ENCODE measurements around the gene ITPKA.

The ITPKA gene

GRCh38 chr15:41495736-41496599 is 2.3 kb downstream of the ITPKA start:
- no peak for TF ChIP-seq ZFX (IDR thresholded peaks at IDR 0.05; ENCODE audit: borderline replicate concordance)
- TF ChIP-seq, protein P1, sequence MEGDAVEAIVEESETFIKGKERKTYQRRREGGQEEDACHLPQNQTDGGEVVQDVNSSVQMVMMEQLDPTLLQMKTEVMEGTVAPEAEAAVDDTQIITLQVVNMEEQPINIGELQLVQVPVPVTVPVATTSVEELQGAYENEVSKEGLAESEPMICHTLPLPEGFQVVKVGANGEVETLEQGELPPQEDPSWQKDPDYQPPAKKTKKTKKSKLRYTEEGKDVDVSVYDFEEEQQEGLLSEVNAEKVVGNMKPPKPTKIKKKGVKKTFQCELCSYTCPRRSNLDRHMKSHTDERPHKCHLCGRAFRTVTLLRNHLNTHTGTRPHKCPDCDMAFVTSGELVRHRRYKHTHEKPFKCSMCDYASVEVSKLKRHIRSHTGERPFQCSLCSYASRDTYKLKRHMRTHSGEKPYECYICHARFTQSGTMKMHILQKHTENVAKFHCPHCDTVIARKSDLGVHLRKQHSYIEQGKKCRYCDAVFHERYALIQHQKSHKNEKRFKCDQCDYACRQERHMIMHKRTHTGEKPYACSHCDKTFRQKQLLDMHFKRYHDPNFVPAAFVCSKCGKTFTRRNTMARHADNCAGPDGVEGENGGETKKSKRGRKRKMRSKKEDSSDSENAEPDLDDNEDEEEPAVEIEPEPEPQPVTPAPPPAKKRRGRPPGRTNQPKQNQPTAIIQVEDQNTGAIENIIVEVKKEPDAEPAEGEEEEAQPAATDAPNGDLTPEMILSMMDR (IDR thresholded peaks at IDR 0.05) = no peak
- no peak overlapping the region for H3K27ac ChIP-seq

DNA sequence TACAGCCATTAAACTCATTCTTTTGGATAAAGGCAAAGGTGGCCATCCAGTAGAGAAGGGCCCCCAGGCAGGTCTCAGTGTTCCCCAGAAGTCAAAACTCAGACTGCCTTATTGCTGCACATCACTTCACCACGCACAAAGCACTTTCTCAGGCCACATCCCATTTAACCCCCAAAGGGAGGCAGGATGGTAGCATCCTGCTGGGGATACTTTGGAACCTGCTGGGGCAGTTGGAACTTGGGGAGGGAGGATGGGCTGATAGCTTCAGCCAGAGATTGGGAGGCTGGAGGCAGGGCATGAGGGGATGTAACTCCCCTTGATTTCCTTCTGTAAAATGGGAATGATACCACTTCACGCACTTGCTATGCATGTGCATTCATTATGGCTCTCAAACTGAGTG is 5.0 kb downstream of the ITPKA start:
- TF ChIP-seq ZFX (IDR thresholded peaks at IDR 0.05; ENCODE audit: borderline replicate concordance) = no peak
- TF ChIP-seq, protein P1 (IDR thresholded peaks at IDR 0.05) = no peak
- no peak overlapping the region for H3K27ac ChIP-seq

- no peak overlapping the region for H3K27ac ChIP-seq
- TF ChIP-seq, protein P1 (IDR thresholded peaks at IDR 0.05) = no peak
- no peak for TF ChIP-seq ZFX (IDR thresholded peaks at IDR 0.05; ENCODE audit: borderline replicate concordance)
Observed at GRCh38 chr15:41499109-41499851, 5.6 kb downstream of the ITPKA start.

GRCh38 chr15:41501191-41501917 is 7.7 kb downstream of the ITPKA start:
- no peak for TF ChIP-seq ZFX (IDR thresholded peaks at IDR 0.05; ENCODE audit: borderline replicate concordance)
- TF ChIP-seq, protein P1 (IDR thresholded peaks at IDR 0.05) = no peak
- no peak overlapping the region for H3K27ac ChIP-seq

GRCh38 chr15:41501931-41502794 is 8.5 kb downstream of the ITPKA start:
- TF ChIP-seq ZFX (IDR thresholded peaks at IDR 0.05; ENCODE audit: borderline replicate concordance) = no peak
- TF ChIP-seq, protein P1 (IDR thresholded peaks at IDR 0.05) = no peak
- no peak overlapping the region for H3K27ac ChIP-seq

- H3K27ac ChIP-seq = no peak overlapping the region
- TF ChIP-seq ZFX (IDR thresholded peaks at IDR 0.05; ENCODE audit: borderline replicate concordance) = no peak
- TF ChIP-seq, protein P1 (IDR thresholded peaks at IDR 0.05) = no peak
Observed at GRCh38 chr15:41502795-41503668, 9.4 kb downstream of the ITPKA start.

Data from 22Rv1 (cell line).